SH-SY5Y (cell line): ENCODE results near the gene FMNL3.

ENCODE experiments used
- GATA2 ChIP-seq: IDR thresholded peaks from 2 replicates; pipeline ENCODE4 v1.6.1; 2011; ENCODE audit warnings: mild to moderate bottlenecking, low read depth, low read length
- GATA3 ChIP-seq: IDR thresholded peaks from 2 replicates; pipeline ENCODE4 v1.6.1; 2011; ENCODE audit warnings: low read depth, mild to moderate bottlenecking, low read length, moderate library complexity

- no peak for TF ChIP-seq GATA3
- no peak for TF ChIP-seq GATA2
These were observed 52.5 kb downstream of the FMNL3 start for GRCh38 chr12:49654715-49655114.
